Stimulated activated naive B cell treated with anti-CD40 and anti-IgM and Interleukin-4, amounts not matched to agents 10 μg/mL and 1 μg/mL and 100 μg/mL, for 72 hours (primary cell): ENCODE results near the gene GPR89A.
"Not testable (repeated sequence)": the region's sequence is repeated elsewhere in the genome, so short reads cannot be mapped to it uniquely, and the experiment has no call there.

ENCODE experiments used
- ATAC-seq, 2 donors: fragments of 150-1000 bp; cut with Tn5 transposase; replicated peaks; 2 replicates each; pipeline ENCODE4 v1.10.0; 2021; ENCODE audit warnings: moderate library complexity in 1 of 2
- DNase-seq: peaks from one replicate; pipeline ENCODE4 v3.0.0; 2021
- H3K27ac Mint-ChIP-seq: one replicate; pipeline ENCODE4 v1.8.0; 2022; ENCODE audit warnings: mild to moderate bottlenecking, mixed read lengths
- H3K27me3 Mint-ChIP-seq, 2 donors: one replicate each; pipeline ENCODE4 v1.8.0; 2022; ENCODE audit warnings: mixed read lengths in 2 of 2
- H3K36me3 Mint-ChIP-seq, 2 donors: one replicate each; pipeline ENCODE4 v1.8.0; 2022; ENCODE audit warnings: mixed read lengths in 2 of 2, mild to moderate bottlenecking in 1 of 2
- H3K4me1 Mint-ChIP-seq, 2 donors: one replicate each; pipeline ENCODE4 v1.8.0; 2022; ENCODE audit warnings: mixed read lengths in 2 of 2, mild to moderate bottlenecking in 1 of 2
- H3K4me3 Mint-ChIP-seq, 2 donors: one replicate each; pipeline ENCODE4 v1.8.0; 2022; ENCODE audit warnings: mild to moderate bottlenecking in 2 of 2, mixed read lengths in 2 of 2, moderate library complexity in 1 of 2
- H3K9me3 Mint-ChIP-seq, 2 donors: one replicate each; pipeline ENCODE4 v1.8.0; 2022; ENCODE audit warnings: mixed read lengths in 2 of 2, mild to moderate bottlenecking in 1 of 2

GPR89A gene

DNA sequence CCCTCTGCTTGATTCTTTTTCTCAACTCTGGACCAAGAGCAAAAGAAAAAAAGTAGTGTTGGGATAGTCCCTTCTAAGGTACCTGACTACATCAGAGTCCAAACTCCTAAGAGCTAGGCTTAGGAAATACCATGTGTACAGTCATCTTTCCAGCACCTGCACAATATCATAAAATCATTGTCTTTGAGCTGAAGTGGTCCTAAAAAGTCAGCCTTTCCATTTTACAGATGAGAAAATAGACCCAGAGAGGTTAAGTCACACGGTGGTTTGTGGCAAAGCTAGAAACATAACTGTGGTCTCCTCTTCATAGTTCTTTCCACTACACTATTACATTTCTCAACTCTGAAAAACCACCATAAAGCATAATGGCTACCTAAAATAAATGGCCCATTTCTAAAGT is 36.2 kb downstream of the GPR89A start:
- ATAC-seq, result peak; percentile 69 to 78
- H3K9me3 Mint-ChIP-seq, H3K4me3 Mint-ChIP-seq, H3K27me3 Mint-ChIP-seq, H3K4me1 Mint-ChIP-seq, H3K36me3 Mint-ChIP-seq, H3K27ac Mint-ChIP-seq, DNase-seq: not testable (repeated sequence)

DNA sequence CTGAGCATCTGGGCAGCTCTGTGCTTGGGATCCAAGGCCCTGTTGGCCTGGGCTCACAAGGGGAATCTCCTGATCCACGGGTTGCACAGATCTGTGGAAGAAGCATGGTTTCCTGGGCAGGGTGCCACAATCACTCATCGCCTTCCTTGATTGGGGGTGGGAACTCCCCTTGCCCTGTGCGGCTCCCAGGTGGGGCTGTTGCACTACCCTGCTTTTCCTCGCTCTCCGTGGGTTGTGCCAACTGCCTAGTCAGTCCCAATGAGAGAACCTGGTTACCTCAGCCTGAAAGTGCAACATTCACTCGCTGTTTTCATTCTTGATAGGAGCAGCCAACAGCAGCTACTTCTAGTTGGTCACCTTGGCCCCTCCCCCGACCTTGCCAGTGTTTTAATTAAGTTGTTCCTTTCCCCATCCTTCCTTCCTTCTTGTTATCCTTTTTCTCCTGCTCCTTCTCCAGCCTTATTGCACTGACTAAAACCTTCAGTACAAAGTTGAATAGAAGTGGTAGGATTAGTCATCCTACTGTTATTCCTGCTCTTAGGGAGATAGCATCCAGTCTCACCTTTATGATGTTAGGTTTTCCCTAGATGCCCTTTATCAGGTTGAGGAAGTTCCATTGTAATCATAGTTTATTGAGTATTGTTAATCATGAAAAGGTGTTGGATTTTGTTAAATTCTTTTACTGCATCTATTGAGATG is 48.6 kb downstream of the GPR89A start:
- not testable (repeated sequence) for H3K4me1 Mint-ChIP-seq

DNA sequence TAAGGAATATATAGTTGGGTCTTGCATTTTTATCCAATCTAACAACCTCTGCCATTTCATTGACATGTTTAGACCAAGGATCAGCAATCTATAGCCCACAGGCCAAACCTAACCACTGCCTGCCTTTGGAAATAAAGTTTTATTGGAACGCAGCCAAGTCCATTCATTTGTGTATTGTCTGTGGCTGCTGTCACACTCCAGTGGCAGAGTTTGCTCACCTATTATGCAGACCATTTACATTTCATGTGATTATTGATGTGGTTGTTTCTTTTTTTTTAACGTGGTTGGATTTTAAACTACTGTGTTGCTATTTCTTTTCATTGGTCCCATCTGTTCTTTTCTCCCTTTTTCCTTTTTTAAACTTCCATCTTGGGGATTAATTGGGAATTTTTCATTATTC is 54.7 kb downstream of the GPR89A start:
- not testable (repeated sequence) for H3K4me1 Mint-ChIP-seq, DNase-seq, H3K9me3 Mint-ChIP-seq, H3K4me3 Mint-ChIP-seq, H3K27me3 Mint-ChIP-seq, H3K27ac Mint-ChIP-seq
- H3K36me3 Mint-ChIP-seq, result peaks cover 8 to 12% of the 10 kb centered on the region in 2 donors
- peak; percentile 38 to 75 for ATAC-seq

More for the DNA sequence above, 48.6 kb downstream of the GPR89A start:
- not testable (repeated sequence) for ATAC-seq, H3K9me3 Mint-ChIP-seq, H3K4me3 Mint-ChIP-seq, DNase-seq, H3K27me3 Mint-ChIP-seq, H3K27ac Mint-ChIP-seq
- peaks cover 14 to 20% of the 10 kb centered on the region in 2 donors for H3K36me3 Mint-ChIP-seq

DNA sequence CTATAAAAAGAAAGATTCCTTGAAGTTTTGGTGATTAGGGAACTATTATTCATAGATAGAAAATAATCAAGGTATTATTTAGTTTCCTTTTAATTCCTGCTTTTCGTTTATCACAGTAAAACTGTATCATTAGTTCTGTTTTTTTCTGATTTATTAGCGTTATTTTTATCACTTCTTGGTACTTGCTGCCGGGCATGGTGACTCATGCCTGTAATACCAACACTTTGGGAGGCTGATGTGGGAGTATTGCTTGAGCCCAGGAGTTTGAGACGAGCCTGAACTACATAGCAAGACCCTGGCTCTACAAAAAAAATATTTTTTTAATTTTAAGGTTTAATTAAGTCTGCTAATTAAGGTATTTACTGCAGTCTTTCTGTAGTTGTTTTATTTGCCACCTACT is 57.2 kb downstream of the GPR89A start:
- H3K36me3 Mint-ChIP-seq, result peaks cover 6 to 18% of the 10 kb centered on the region in 2 donors
- H3K4me1 Mint-ChIP-seq, result peaks cover 2 to 12% of the 10 kb centered on the region in 2 donors
- not testable (repeated sequence) for H3K4me3 Mint-ChIP-seq, DNase-seq, H3K27me3 Mint-ChIP-seq, H3K9me3 Mint-ChIP-seq, H3K27ac Mint-ChIP-seq, ATAC-seq

DNA sequence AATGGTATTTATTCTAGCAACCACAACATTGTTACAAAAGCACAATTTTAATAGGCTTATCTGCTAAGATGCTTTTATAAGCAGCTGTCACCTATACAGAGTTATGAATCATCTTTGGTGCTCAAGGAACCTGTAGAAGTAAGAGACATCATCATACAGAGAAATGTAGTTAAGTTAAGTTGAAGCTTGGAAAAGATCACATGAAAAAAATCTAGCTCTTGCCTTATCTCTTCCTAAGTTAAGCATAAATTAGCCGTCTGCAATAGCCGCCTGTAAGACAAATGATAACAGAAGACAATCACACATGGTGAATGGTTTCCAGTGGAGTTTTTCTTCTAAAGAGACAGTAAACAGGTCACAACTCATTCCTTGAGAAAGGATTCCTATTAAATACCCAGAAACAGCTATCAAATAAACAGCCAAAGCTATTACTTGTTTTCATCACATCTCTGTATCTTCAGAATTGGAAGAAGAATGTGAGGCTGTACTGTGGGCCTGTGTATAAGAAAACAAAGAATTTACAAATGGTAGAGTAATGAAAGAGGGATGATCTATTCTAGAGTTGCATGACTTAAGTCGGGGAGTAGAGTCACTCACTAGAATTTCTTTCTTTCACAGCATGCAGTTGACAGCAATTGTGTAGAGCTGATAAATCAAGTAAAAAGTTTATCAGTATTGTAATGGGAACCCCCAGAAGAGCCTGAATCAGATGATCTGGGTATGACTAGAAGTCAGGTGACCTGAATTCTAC is 63.4 kb downstream of the GPR89A start:
- not testable (repeated sequence) for H3K27ac Mint-ChIP-seq, ATAC-seq, DNase-seq, H3K27me3 Mint-ChIP-seq, H3K4me3 Mint-ChIP-seq, H3K9me3 Mint-ChIP-seq
- Mint-ChIP-seq H3K4me1 (peaks cover 6 to 18% of the 10 kb centered on the region in 2 donors), H3K36me3 (peaks cover 10 to 18% of the 10 kb centered on the region in 2 donors)

DNA sequence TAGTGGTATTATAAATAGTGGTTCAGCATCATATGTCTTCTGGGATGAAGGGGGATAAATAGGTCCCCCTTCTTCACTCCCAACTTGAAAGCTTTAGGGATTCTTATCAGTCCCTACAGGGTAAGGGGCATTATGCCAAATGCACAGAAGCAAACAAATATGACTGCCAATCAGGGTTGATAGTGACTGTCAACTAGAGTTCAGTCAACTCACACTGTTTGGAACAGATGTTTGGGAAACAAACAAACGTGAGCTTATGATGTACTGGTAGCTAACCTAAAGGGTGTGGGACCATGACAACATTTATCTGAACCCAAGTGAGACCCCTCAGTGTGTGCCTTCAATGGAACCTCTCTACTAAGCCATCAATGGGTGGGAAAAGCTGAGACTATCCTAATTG is 65.4 kb downstream of the GPR89A start:
- not testable (repeated sequence) for H3K9me3 Mint-ChIP-seq, H3K36me3 Mint-ChIP-seq, H3K27ac Mint-ChIP-seq, ATAC-seq, H3K4me3 Mint-ChIP-seq, DNase-seq, H3K27me3 Mint-ChIP-seq, H3K4me1 Mint-ChIP-seq

DNA sequence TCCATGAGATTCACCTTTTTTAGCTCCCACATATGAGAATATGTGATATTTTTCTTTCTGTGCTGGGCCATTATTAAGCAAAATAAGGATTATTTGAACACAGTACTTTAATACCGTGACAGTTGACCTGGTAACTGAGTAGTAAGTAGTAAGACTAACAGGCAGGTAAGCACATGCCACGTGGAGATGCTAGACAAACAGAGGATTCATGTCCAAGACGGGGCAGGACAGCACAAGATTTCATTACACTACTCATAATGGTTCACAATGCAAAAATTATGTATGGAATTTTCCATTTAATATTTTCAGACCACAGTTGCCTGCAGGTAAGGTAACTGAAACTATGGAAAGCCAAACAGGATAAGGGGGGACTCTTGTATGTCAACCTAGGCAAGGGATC is 77.1 kb downstream of the GPR89A start:
- not testable (repeated sequence) for H3K27me3 Mint-ChIP-seq, ATAC-seq, H3K4me1 Mint-ChIP-seq, H3K4me3 Mint-ChIP-seq, DNase-seq, H3K27ac Mint-ChIP-seq, H3K9me3 Mint-ChIP-seq
- H3K36me3 Mint-ChIP-seq, result peaks cover 9 to 11% of the 10 kb centered on the region in 2 donors

DNA sequence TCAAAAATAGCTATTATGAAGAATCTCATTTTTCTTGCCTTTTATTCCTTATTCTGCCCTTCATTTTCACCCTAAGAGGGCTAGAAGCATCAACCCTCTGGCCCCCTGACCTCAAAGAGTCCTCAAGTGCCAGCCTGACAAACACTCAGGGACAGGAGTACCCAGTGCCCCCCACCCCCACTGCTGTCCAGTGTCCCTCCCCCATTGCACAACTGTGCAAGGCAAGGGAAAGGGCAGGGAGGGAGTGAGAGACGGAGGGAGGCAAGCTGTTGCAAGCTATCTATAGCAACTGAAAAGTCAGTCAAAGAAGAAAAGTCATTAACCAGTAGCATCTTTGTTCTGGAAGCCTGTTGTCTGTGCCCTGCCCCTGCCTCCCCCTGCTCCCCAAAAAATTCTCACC is 78.3 kb downstream of the GPR89A start:
- H3K9me3 Mint-ChIP-seq, result not testable (repeated sequence)
- peaks cover 4 to 13% of the 10 kb centered on the region in 2 donors for H3K4me1 Mint-ChIP-seq

DNA sequence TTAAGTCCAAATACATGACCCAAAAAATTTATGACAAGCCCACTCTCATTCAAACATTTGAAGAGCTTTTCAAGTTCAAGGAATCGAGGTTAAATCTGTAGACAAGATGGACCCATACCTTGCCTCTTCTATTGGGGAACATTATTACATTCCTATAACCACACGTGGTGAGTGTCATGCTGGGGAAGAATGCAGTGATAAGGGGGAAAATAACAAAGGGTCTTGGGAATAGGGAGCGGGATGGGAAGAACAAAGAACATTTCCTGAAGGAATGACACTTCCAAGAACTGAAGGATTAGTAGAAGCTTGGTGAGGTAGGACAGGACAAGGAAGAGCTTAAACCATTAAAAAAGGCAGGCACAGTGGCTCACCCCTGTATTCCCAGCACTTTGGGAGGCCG is 80.5 kb downstream of the GPR89A start:
- DNase-seq, result no peak
- Mint-ChIP-seq H3K27ac (no peak overlapping the region), H3K36me3 (peaks cover 8 to 11% of the 10 kb centered on the region in 2 donors), H3K4me3 (no peak overlapping the region), H3K4me1 (peaks cover 4 to 13% of the 10 kb centered on the region in 2 donors), H3K9me3 (peaks cover 0 to 2% of the 10 kb centered on the region in 2 donors), H3K27me3 (no peaks in the 10 kb centered on the region)
- no peak for ATAC-seq

More for the DNA sequence above, 78.3 kb downstream of the GPR89A start:
- ATAC-seq, H3K4me3 Mint-ChIP-seq, H3K27ac Mint-ChIP-seq, H3K27me3 Mint-ChIP-seq, DNase-seq: not testable (repeated sequence)
- H3K36me3 Mint-ChIP-seq, result peaks cover 10 to 11% of the 10 kb centered on the region in 2 donors

DNA sequence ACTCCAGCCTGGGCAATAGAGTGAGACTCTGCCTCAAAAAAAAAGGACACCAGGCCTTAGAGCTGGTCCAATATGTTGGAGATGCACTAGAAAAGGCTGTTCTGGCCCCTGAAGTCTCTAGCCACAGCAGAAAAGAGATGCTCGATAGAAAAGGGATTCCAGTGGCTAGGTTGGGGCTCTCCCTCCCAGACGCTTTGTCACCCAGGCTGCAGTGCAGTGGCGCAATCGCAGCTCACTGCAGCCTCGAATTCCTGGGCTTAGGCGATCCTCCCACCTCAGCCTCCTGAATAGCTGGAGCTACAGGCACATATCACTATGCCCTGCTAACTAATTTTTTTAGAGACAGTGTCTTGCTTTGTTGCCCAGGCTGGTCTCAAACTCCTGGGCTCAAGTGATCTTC is 81.1 kb downstream of the GPR89A start:
- no peak for DNase-seq
- H3K4me3 Mint-ChIP-seq, result no peak overlapping the region
- H3K4me1 Mint-ChIP-seq, result peaks cover 4 to 13% of the 10 kb centered on the region in 2 donors
- H3K27me3 Mint-ChIP-seq, result no peaks in the 10 kb centered on the region
- peaks cover 0 to 2% of the 10 kb centered on the region in 2 donors for H3K9me3 Mint-ChIP-seq
- no peak overlapping the region for H3K27ac Mint-ChIP-seq
- peaks cover 8 to 13% of the 10 kb centered on the region in 2 donors for H3K36me3 Mint-ChIP-seq
- ATAC-seq, result no peak

DNA sequence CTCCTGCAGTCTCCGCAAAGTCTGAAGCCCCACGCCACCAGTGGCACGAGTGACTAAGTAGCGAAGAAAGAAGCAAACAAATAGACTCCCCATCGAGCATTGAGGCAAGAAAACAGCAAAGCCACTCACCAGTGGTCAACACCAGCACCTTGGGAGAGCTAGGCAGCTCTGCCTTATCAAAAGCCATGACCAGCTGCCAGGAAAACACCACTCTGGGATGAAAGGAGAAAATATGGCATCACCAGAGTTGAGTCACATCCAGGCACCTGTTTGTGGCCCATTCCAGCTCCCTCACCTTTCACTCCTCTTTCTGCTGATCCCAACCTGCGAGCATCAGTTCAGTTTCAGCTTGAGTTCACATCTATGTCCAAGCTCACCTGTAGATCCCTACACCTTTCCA is 82.1 kb downstream of the GPR89A start:
- Mint-ChIP-seq H3K27me3 (no peaks in the 10 kb centered on the region), H3K9me3 (peaks cover 0 to 2% of the 10 kb centered on the region in 2 donors), H3K4me1 (peaks cover 4 to 13% of the 10 kb centered on the region in 2 donors), H3K27ac (no peak overlapping the region), H3K4me3 (no peak overlapping the region), H3K36me3 (peaks cover 8 to 14% of the 10 kb centered on the region in 2 donors)
- DNase-seq, result no peak
- ATAC-seq, result no peak

DNA sequence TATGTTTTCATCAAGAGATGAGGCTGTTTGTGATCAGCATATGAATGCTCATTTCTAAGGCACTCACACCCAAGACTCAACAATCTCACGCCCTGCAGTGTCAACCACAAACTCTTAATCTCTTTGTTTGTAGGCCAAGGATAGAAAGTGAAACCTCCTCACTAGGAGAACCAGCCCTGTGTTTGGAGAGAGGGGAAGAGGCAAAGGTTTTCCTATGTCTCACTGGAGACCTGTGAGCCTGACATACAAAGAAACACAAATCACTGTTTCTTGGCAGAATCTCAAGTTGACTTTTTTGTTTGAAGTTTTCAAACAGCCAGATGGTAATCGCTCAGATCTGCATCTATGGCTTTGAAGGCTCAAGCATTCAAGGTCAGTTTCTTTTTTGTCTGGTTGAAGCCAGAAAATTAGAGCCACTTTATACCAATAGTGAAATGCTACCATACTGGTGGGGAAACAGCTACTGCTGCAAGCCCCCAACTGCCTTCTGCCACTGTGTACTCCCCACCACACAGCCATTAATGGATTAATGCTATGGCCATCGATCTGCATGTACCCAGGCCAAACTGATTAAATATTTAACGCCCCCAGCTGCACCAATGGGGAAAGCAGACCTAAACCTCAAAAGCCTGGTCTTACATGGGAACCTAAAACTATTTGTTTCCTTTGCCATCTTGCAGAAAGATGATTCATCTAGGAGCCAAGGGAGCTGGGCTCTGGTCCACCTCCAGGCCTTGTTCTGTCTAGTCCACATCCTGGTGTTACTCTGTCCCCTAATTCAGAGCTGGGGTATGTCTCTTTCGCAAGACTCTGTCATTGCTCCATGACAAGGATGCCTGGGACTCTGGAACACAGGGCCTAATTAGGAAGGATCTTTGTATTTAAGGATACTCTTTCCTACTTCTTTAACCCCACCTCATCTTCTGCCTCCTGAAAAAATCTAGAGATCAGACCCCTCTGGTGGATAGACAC is 83.1 kb downstream of the GPR89A start:
- H3K27ac Mint-ChIP-seq, result no peak overlapping the region
- H3K36me3 Mint-ChIP-seq, result peaks cover 8 to 12% of the 10 kb centered on the region in 2 donors
- no peak for ATAC-seq
- H3K9me3 Mint-ChIP-seq, result peaks cover 0 to 2% of the 10 kb centered on the region in 2 donors
- H3K27me3 Mint-ChIP-seq, result no peaks in the 10 kb centered on the region
- H3K4me1 Mint-ChIP-seq, result peaks cover 4 to 13% of the 10 kb centered on the region in 2 donors
- DNase-seq, result no peak
- no peak overlapping the region for H3K4me3 Mint-ChIP-seq

DNA sequence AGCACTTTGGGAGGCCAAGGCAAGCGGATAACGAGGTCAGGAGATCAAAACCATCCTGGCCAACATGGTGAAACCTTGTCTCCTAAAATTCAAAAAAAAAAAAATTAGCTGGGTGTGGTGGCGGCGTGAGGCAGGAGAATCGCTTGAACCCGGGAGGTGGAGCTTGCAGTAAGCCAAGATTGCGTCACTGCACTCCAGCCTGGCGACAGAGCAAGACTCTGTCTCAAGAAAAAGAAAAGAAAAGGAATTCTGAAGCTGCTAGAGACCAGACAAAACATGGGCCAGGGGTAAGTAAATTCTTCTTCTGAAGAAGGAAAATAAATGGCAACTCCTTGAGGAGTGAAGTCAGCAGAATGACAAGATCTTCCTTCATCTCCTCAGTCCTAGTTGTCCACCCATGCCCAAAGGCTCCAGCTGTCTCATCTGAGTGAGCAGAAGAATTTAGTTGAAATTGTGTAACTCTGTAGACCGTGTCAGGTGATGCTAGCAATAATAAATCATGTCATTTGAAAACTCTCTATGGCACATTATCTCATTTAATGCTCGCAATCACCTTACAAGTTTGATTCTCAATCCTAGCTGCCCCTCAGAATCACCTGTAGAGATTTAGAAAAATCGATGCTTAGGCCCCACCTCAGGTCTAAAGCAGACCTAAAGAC is 85.1 kb downstream of the GPR89A start:
- no peak overlapping the region for H3K27ac Mint-ChIP-seq
- peaks cover 9 to 25% of the 10 kb centered on the region in 2 donors for H3K4me1 Mint-ChIP-seq
- no peak for ATAC-seq
- peaks cover 0 to 2% of the 10 kb centered on the region in 2 donors for H3K9me3 Mint-ChIP-seq
- peaks cover 8% of the 10 kb centered on the region in 2 donors for H3K36me3 Mint-ChIP-seq
- no peaks in the 10 kb centered on the region for H3K27me3 Mint-ChIP-seq
- DNase-seq, result no peak
- no peak overlapping the region for H3K4me3 Mint-ChIP-seq
